Measurements from ENCODE around the gene FFAR4.

The FFAR4 gene

GRCh38 chr10:93599778-93600177, 33.3 kb downstream of the FFAR4 start:
- no peak for DNase-seq (ENCODE audit: low read depth, low spot score)

GRCh38 chr10:93600446-93601145, 34.1 kb downstream of the FFAR4 start:
- DNase-seq (ENCODE audit: low read depth, low spot score), result no peak

- no peak for DNase-seq (ENCODE audit: low read depth, low spot score)
Observed at GRCh38 chr10:93601146-93601773, 34.8 kb downstream of the FFAR4 start, which contains the start of gene RBP4. Gene RBP4, minus strand, starts transcription at chr10:93601235. Its CDS starts 207 bp downstream, at chr10:93601028.

- no peak for DNase-seq (ENCODE audit: low read depth, low spot score)
Observed at GRCh38 chr10:93601774-93602162, 35.3 kb downstream of the FFAR4 start.

GRCh38 chr10:93603023-93603422, 36.6 kb downstream of the FFAR4 start:
- no peak for DNase-seq (ENCODE audit: low read depth, low spot score)

GRCh38 chr10:93604146-93604545, 37.7 kb downstream of the FFAR4 start:
- DNase-seq (ENCODE audit: low read depth, low spot score), result no peak

- DNase-seq (ENCODE audit: low read depth, low spot score), result no peak
Observed at GRCh38 chr10:93608421-93608820, 42.0 kb downstream of the FFAR4 start.

GRCh38 chr10:93612311-93612710, 45.8 kb downstream of the FFAR4 start, which contains the start of gene PDE6C:
Gene PDE6C, plus strand, starts transcription at chr10:93612537. Its CDS starts 189 bp downstream, at chr10:93612726.
- no peak for DNase-seq (ENCODE audit: low read depth, low spot score)

GRCh38 chr10:93613126-93613525, 46.7 kb downstream of the FFAR4 start:
- no peak for DNase-seq (ENCODE audit: low read depth, low spot score)

- DNase-seq (ENCODE audit: low read depth, low spot score), result no peak
Observed at GRCh38 chr10:93614101-93614825, 47.8 kb downstream of the FFAR4 start.

GRCh38 chr10:93615576-93616235, 49.2 kb downstream of the FFAR4 start:
- DNase-seq (ENCODE audit: low read depth, low spot score), result no peak

GRCh38 chr10:93620925-93621324, 54.5 kb downstream of the FFAR4 start:
- no peak for DNase-seq (ENCODE audit: low read depth, low spot score)

- DNase-seq (ENCODE audit: low read depth, low spot score), result no peak
Observed at GRCh38 chr10:93622942-93623341, 56.5 kb downstream of the FFAR4 start.

- no peak for DNase-seq (ENCODE audit: low read depth, low spot score)
Observed at GRCh38 chr10:93628858-93629257, 62.4 kb downstream of the FFAR4 start.

- no peak for DNase-seq (ENCODE audit: low read depth, low spot score)
Observed at GRCh38 chr10:93629647-93630305, 63.3 kb downstream of the FFAR4 start.

GRCh38 chr10:93630625-93631557, 64.4 kb downstream of the FFAR4 start:
- no peak for DNase-seq (ENCODE audit: low read depth, low spot score)

Measured in activated CD4-positive, CD25-positive, alpha-beta regulatory T cell treated with anti-CD3 and anti-CD28 coated beads, Interleukin-2, amount 50 U/mL, for 16 hours (primary cell).